Esophagus squamous epithelium (tissue), 4 donors: Measurements from ENCODE around the gene CACNA2D2.

Source experiments
- CTCF ChIP-seq, 6 experiments: fragments of 450-650 bp in 4 of 6; fragments of 200-600 bp in 2 of 6; sonication (generic) in 2 of 6; IDR thresholded peaks; one replicate each; pipeline ENCODE4 v1.5.1; 2016 to 2019; ENCODE audit warnings: antibody characterized with exemption in 6 of 6, mild to moderate bottlenecking in 4 of 6, moderate library complexity in 4 of 6
- POLR2A ChIP-seq, 4 donors: fragments of 450-650 bp; IDR thresholded peaks; one replicate each; pipeline ENCODE4 v1.6.1; 2017; ENCODE audit warnings: antibody characterized with exemption in 4 of 4, mild to moderate bottlenecking in 4 of 4, moderate library complexity in 3 of 4

- no peak for TF ChIP-seq CTCF (IDR thresholded peaks at IDR 0.05)
- TF ChIP-seq POLR2A (IDR thresholded peaks at IDR 0.05): no peak
These were observed 21.9 kb upstream of the CACNA2D2 start for GRCh38 chr3:50525191-50525910.
